OCI-LY7 (cell line): ENCODE measurements around the gene FEZF2.

Source experiments
- EZH2phosphoT487 ChIP-seq: fragments of 200-600 bp; sonication (generic); IDR thresholded peaks from 2 replicates; pipeline ENCODE4 v1.6.1; 2018; ENCODE audit warnings: low read depth, borderline replicate concordance, mild to moderate bottlenecking, mixed run types, antibody characterized with exemption, low read length, moderate library complexity, mixed read lengths
- TF ChIP-seq, protein P1 (sequence below): fragments of 200-600 bp; sonication (generic); conservative IDR thresholded peaks from 2 replicates; pipeline ENCODE4 v1.5.1; 2014; ENCODE audit warnings: mild to moderate bottlenecking, antibody characterized with exemption, low read length, moderate library complexity, mixed read lengths

DNA sequence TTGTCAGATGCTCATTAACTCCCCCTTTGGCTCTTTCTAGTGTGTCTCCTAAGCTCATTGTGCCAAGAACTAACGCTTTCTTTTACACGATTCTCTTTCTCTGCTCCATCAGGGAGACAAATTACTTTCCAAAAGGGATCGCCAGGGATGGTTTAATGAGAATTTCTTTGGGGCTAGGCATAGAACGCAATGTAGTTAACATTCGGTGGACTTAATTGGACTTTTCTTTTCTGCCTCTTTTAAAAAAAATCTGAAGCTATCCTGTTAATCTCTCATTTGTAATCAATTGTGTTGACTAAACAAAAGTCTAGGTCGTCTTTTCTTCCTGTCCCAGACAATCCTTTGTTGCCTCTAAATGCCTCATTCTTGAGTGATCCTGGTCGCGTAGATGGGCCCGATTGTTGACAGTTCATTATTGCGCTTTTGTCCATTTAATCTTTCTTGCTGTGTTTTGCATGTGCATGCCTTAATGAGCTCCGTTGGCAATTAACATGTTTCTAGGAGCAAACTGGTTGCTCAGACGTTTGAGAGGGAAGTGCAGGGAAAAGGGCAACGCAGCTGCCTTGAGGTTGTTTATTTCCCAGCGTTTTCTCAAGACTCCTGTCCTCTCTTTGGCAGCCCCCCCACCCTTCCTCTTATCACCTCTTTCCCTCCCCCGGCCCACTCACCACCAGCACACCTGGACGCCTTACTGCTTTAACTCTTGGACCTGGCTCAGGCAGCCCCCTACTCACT, 7.8 kb downstream of the FEZF2 start:
- TF ChIP-seq, protein P1, sequence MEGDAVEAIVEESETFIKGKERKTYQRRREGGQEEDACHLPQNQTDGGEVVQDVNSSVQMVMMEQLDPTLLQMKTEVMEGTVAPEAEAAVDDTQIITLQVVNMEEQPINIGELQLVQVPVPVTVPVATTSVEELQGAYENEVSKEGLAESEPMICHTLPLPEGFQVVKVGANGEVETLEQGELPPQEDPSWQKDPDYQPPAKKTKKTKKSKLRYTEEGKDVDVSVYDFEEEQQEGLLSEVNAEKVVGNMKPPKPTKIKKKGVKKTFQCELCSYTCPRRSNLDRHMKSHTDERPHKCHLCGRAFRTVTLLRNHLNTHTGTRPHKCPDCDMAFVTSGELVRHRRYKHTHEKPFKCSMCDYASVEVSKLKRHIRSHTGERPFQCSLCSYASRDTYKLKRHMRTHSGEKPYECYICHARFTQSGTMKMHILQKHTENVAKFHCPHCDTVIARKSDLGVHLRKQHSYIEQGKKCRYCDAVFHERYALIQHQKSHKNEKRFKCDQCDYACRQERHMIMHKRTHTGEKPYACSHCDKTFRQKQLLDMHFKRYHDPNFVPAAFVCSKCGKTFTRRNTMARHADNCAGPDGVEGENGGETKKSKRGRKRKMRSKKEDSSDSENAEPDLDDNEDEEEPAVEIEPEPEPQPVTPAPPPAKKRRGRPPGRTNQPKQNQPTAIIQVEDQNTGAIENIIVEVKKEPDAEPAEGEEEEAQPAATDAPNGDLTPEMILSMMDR: no peak
- no peak for TF ChIP-seq EZH2phosphoT487
